Measurements from ENCODE around the gene EDAR. TPM values are rescaled to one million over a fixed set of nuclear protein-coding genes. Genes with fewer than 3 reads are reported as not detected.

EDAR gene
- total RNA-seq, 2 experiments from 2014 or later = 0.14 to 0.23 TPM

DNA sequence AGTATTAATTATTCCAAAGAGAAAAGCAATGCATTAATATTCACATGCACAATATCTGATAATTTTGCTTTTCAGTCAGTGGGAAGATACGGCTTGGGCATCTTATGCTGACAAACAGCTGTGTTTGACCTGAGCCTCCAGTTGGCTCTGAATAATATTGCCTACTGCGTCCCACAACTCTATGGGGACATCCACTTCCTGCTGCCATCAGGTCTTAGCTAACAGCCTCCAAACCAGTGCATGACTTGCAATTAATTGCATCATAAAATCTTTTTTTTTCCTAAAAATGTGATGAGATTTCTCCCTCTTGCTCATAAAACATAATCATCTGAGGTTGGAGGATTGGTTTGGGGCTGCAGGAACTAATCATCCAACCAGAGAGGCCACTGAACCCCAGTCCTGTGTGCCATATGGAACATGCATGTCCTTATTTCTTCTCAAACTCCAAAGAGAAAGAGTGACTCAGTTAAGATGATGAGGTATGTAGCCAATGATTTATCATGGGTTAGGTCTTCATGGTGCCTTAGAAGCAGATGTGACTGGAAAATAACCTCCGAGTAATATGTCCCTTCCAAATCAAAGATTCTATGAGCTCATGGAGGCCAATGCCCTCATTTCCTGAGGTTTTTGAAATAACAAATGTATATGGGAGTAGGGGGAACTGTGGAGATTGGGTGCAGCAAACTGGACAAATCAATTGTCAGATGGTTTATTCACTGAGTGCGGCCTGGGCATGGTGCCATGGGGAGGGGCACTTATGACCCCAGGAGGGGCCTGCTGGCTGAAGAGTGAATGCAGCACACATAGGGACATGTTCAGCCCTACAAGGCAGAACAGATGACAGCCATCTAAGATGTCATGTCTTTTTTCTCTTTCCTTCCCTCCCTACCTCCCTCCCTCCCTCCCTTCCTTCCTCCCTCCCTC is 39.4 kb downstream of the EDAR start:
- POLR2A ChIA-PET = no interaction called here
- Mint-ChIP-seq H3K4me1 (no peaks in the 10 kb centered on the region), H3K4me3 (no peak overlapping the region), H3K27me3 (no peaks in the 10 kb centered on the region), H3K36me3 (peaks cover 5% of the 10 kb centered on the region), H3K9me3 (peaks cover 34% of the 10 kb centered on the region), H3K27ac (no peak overlapping the region)
- no peak for ATAC-seq (ENCODE audit: low read depth)
- no peak for DNase-seq

GRCh38 chr2:108947271-108947907 is 41.6 kb downstream of the EDAR start:
- H3K4me3 Mint-ChIP-seq = no peak overlapping the region
- POLR2A ChIA-PET = no interaction called here
- peaks cover 5% of the 10 kb centered on the region for H3K36me3 Mint-ChIP-seq
- no peaks in the 10 kb centered on the region for H3K27me3 Mint-ChIP-seq
- H3K4me1 Mint-ChIP-seq = no peaks in the 10 kb centered on the region
- H3K9me3 Mint-ChIP-seq = peaks cover 26% of the 10 kb centered on the region
- no peak for DNase-seq
- no peak overlapping the region for H3K27ac Mint-ChIP-seq
- ATAC-seq (ENCODE audit: low read depth) = no peak

GRCh38 chr2:108946442-108946841 is 42.6 kb downstream of the EDAR start:
- no peak overlapping the region for H3K4me3 Mint-ChIP-seq
- H3K4me1 Mint-ChIP-seq = no peaks in the 10 kb centered on the region
- H3K9me3 Mint-ChIP-seq = peaks cover 20% of the 10 kb centered on the region
- POLR2A ChIA-PET = no interaction called here
- H3K27me3 Mint-ChIP-seq = no peaks in the 10 kb centered on the region
- no peak overlapping the region for H3K27ac Mint-ChIP-seq
- peaks cover 5% of the 10 kb centered on the region for H3K36me3 Mint-ChIP-seq
- DNase-seq (no peak), ATAC-seq (ENCODE audit: low read depth) (no peak)

GRCh38 chr2:108945969-108946368 is 43.1 kb downstream of the EDAR start:
- Mint-ChIP-seq H3K36me3 (peaks cover 5% of the 10 kb centered on the region), H3K27ac (no peak overlapping the region), H3K27me3 (no peaks in the 10 kb centered on the region), H3K9me3 (peaks cover 20% of the 10 kb centered on the region), H3K4me3 (no peak overlapping the region), H3K4me1 (no peaks in the 10 kb centered on the region)
- DNase-seq (no peak), ATAC-seq (ENCODE audit: low read depth) (no peak)
- POLR2A ChIA-PET = no interaction called here

DNA sequence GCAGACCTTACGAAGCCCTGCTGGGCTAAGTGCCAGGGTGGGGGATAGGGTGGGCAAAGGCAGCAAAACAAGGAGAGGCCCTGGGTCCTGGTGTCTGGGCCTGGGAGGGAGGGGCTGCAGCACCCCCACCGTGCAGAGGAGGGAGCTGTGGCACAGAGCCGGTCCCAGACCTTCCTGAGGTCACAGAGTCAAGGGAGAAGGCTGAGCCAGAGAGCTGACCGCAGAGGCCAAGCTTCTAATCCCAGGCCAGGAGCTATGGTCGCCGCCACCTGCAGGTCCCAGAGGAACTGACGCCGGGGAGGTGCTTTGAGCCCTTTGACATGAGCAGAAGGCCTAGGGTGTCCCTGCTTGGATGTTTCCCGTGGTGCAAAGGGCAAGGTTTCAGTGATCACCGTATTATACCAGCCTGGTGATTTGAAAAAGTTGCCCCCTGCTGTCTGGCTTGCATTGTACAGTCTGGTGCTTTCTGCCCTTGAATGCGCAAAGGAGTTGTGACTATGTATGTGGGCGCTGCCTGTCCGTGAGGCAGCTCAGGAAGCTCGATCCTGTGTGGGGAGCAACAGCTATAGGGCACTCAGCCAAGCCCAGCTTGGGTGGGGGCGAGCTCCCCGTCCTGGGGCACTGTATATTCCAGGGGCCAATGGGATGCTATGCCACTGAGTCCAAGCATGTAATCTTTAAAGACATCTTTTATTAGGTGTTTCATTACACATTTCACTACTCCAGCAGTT is 44.3 kb downstream of the EDAR start:
- DNase-seq (no peak), ATAC-seq (ENCODE audit: low read depth) (no peak)
- peaks cover 5% of the 10 kb centered on the region for H3K36me3 Mint-ChIP-seq
- H3K4me1 Mint-ChIP-seq = no peaks in the 10 kb centered on the region
- peaks cover 20% of the 10 kb centered on the region for H3K9me3 Mint-ChIP-seq
- H3K27me3 Mint-ChIP-seq = no peaks in the 10 kb centered on the region
- no peak overlapping the region for H3K27ac Mint-ChIP-seq
- no peak overlapping the region for H3K4me3 Mint-ChIP-seq
- POLR2A ChIA-PET = no interaction called here

DNA sequence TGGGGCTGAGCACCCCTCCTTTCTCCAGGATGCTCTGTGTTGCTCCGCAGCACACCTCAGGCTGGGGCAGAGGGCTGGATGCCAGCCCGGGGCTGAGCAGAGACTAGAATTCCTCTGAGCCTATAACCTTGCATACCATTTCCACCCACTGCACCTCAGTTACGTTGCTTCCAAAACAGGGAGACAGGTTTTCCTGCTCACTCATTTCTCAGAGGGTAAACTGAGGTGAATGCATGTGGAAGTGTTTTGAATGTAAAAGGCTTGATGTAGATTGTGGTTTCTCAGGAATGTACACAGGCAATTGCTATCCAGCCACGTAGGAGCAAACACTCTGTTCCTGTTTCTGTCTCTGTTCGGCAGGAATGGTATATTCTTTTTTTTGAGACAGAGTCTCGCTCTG is 45.3 kb downstream of the EDAR start:
- no peak for ATAC-seq (ENCODE audit: low read depth)
- no peak overlapping the region for H3K4me3 Mint-ChIP-seq
- H3K4me1 Mint-ChIP-seq = peaks cover 3% of the 10 kb centered on the region
- H3K9me3 Mint-ChIP-seq = peaks cover 20% of the 10 kb centered on the region
- H3K27ac Mint-ChIP-seq = no peak overlapping the region
- DNase-seq = no peak
- POLR2A ChIA-PET = no interaction called here
- H3K27me3 Mint-ChIP-seq = no peaks in the 10 kb centered on the region
- peaks cover 5% of the 10 kb centered on the region for H3K36me3 Mint-ChIP-seq

DNA sequence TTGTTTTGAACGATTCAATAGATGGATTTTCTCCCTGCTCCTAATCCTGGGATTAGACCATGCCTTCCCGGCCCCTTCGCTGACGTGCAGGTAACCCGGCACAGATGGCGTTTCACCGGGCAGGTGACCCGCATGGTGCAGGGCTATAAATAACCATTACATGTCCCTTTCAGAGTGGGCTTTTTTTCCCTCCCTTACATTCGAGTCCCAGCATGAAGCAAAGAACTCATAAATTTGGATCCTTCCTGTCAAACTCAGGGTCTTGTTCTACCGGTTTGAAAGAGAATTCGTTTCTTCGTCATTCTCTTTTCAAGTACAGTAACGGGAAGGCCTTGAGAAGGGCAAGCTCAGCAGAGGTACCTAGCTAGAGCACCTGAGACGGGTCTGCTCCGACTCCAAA is 46.1 kb downstream of the EDAR start:
- POLR2A ChIA-PET = no interaction called here
- Mint-ChIP-seq H3K36me3 (peaks cover 3% of the 10 kb centered on the region), H3K4me3 (no peak overlapping the region), H3K9me3 (peaks cover 12% of the 10 kb centered on the region), H3K27ac (no peak overlapping the region), H3K4me1 (peaks cover 9% of the 10 kb centered on the region), H3K27me3 (no peaks in the 10 kb centered on the region)
- no peak for ATAC-seq (ENCODE audit: low read depth)
- DNase-seq = no peak

GRCh38 chr2:108942231-108942825 is 46.7 kb downstream of the EDAR start:
- POLR2A ChIA-PET = no interaction called here
- H3K9me3 Mint-ChIP-seq = peaks cover 10% of the 10 kb centered on the region
- H3K4me3 Mint-ChIP-seq = no peak overlapping the region
- no peak for ATAC-seq (ENCODE audit: low read depth)
- H3K27me3 Mint-ChIP-seq = no peaks in the 10 kb centered on the region
- peaks cover 12% of the 10 kb centered on the region for H3K4me1 Mint-ChIP-seq
- no peak for DNase-seq
- H3K36me3 Mint-ChIP-seq = peaks cover 3% of the 10 kb centered on the region
- H3K27ac Mint-ChIP-seq = no peak overlapping the region

GRCh38 chr2:108941767-108942166 is 47.3 kb downstream of the EDAR start:
- Mint-ChIP-seq H3K9me3 (peaks cover 5% of the 10 kb centered on the region), H3K36me3 (peaks cover 2% of the 10 kb centered on the region), H3K4me1 (peaks cover 13% of the 10 kb centered on the region), H3K27ac (no peak overlapping the region), H3K27me3 (no peaks in the 10 kb centered on the region), H3K4me3 (no peak overlapping the region)
- no peak for ATAC-seq (ENCODE audit: low read depth)
- no peak for DNase-seq
- POLR2A ChIA-PET = no interaction called here

DNA sequence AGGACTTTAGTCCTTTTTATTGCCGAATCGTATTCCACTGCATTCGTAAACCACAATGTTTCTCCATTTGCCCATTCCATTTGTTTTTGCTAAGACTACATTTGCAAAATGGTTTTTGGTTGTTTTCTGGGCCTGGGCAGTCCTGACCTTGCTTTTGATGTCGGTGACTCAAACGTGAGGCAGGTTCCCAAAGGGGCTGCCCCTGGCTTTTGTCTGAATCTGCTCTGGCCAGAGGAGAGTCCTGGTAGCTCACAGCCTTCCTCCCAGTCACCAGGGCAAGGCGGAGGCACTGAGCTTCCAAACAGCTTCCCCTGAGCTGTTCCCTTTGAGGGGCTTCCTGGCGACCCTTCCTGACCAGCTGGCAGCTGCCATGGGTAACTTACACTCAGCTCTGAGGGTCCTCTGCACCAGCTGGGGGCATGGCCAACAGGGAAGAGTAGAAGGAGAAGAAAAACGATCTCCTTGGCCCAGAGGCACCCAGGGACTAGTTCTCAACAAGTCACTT is 47.8 kb downstream of the EDAR start:
- ATAC-seq (ENCODE audit: low read depth) (no peak), DNase-seq (no peak)
- Mint-ChIP-seq H3K4me3 (no peak overlapping the region), H3K36me3 (no peaks in the 10 kb centered on the region), H3K27me3 (no peaks in the 10 kb centered on the region), H3K9me3 (peaks cover 2% of the 10 kb centered on the region), H3K27ac (no peak overlapping the region), H3K4me1 (peaks cover 13% of the 10 kb centered on the region)
- POLR2A ChIA-PET = no interaction called here

- no peak overlapping the region for H3K27ac Mint-ChIP-seq
- ATAC-seq (ENCODE audit: low read depth) = no peak
- H3K36me3 Mint-ChIP-seq = no peaks in the 10 kb centered on the region
- no peaks in the 10 kb centered on the region for H3K27me3 Mint-ChIP-seq
- H3K9me3 Mint-ChIP-seq = no peaks in the 10 kb centered on the region
- DNase-seq = no peak
- H3K4me3 Mint-ChIP-seq = no peak overlapping the region
- H3K4me1 Mint-ChIP-seq = peaks cover 13% of the 10 kb centered on the region
- POLR2A ChIA-PET = no interaction called here
Observed at GRCh38 chr2:108940156-108940555, 48.9 kb downstream of the EDAR start.

GRCh38 chr2:108938077-108938710 is 50.8 kb downstream of the EDAR start:
- no peaks in the 10 kb centered on the region for H3K36me3 Mint-ChIP-seq
- H3K27ac Mint-ChIP-seq = peak overlapping the region; percentile 25
- DNase-seq = no peak
- POLR2A ChIA-PET = no interaction called here
- ATAC-seq (ENCODE audit: low read depth) = peak; percentile 40
- no peaks in the 10 kb centered on the region for H3K27me3 Mint-ChIP-seq
- no peaks in the 10 kb centered on the region for H3K9me3 Mint-ChIP-seq
- peak overlapping the region; percentile 15 for H3K4me3 Mint-ChIP-seq
- peaks cover 13% of the 10 kb centered on the region for H3K4me1 Mint-ChIP-seq
